Measurements from ENCODE around the gene DST.

The DST gene

DNA sequence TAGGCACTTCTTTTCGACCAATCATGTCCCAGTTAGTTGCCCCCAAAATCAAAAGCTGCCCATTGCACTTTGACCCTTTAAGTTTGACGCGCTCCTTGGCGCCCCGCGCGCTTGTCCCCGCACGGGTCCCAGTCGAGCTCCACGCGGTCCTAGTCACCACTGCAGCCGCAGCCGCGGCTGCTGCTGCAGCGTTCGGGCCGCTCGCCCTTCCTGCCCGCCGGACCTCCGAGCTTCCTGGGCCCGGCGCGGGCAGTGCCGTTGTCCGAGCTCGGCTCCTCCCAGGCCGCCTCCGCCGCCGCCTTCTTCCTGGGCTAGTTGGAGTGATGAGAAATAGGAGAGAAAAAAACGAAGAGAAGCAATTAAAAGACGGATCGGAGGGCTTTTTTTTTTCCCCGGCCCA is 209.6 kb downstream of the DST start:
- DNase-seq (ENCODE audit: low read depth), result no peak

GRCh38 chr6:56432194-56432593 is 210.5 kb downstream of the DST start:
- no peak for DNase-seq (ENCODE audit: low read depth)

- no peak for DNase-seq (ENCODE audit: low read depth)
Observed at GRCh38 chr6:56430629-56431600, 211.8 kb downstream of the DST start.

- no peak for DNase-seq (ENCODE audit: low read depth)
Observed at GRCh38 chr6:56424542-56425083, 218.1 kb downstream of the DST start.

DNA sequence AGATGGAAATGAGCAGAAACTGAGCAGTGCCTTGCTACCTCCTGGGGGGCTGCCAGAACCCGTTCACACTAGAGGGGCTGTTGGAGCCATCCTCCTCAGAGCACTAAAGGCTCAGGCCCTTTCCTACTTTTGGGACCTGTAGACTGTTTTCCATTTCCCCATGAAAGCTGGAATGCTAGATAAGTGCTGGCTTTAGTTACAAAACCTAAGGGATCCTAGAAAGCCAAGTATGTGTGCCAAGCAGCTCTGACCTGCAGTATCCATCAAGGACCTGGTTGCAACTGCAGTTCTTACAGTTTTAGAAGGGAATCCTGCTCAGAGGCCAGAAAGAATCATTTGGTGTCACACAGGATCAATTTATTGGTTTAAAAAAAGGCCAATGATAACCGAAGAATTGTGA is 218.6 kb downstream of the DST start:
- no peak for DNase-seq (ENCODE audit: low read depth)

- no peak for DNase-seq (ENCODE audit: low read depth)
Observed at GRCh38 chr6:56420296-56420695, 222.4 kb downstream of the DST start.

DNA sequence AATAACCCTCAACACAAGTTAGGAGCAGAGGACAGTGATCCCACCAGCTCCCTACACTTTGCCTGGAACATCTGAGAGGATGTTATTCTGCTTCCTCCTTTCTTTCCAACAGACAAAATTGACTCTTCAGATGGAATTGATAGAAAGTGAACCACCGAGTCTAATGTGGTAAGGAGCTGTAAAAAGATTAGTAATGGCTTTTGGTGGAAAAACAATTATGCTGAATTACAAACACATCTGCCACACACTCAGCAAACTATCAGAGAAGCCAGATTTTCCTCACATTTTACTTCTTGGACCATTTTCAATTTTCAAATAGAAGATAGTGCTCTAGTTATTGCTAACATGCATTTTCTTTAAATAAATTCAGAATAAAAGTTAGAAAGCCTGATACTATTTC is 223.5 kb downstream of the DST start:
- no peak for DNase-seq (ENCODE audit: low read depth)

DNA sequence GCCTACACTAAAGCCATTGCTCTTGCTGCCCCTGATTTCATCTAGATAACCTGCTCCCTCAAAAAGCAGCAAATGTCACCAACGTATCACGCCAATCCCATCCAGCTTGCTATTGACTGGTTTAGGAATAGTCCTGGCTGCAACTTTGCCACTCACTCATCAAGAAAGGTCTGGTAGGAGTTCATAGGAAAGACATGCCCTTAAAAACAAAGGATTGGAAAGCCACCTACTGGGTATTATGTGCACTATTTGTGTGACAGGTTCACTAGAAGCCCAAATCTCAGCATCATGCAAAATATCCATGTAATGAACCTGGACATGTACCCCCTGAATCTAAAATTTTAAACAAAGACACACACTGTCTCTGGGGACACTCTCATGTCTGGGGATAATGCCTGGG is 224.9 kb downstream of the DST start:
- no peak for DNase-seq (ENCODE audit: low read depth)

DNA sequence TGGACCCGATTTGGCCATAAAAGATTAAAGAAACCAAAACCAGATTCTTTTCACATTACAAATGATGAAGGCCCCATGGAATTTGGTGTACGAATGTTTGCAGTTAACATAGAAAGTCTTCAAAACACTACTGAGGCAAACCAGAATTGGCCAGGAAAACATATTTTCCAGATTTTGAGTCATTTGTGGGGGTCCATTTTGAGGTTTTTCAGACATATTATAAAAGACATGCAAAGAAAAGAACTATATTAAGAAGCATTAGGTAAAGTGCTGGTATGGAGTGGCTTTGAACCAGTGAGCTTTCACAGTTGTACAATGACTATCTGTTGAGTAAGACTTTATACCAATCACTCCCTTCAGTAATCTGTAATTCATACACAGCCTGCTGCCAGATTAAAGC is 226.4 kb downstream of the DST start:
- peak; percentile 11 for DNase-seq (ENCODE audit: low read depth)

GRCh38 chr6:56408976-56409375 is 233.7 kb downstream of the DST start:
- no peak for DNase-seq (ENCODE audit: low read depth)
